Left colon (tissue), 2 donors: ENCODE data around the gene RAB7A. TPM values are rescaled to one million over a fixed set of nuclear protein-coding genes. Genes with fewer than 3 reads are reported as not detected.
"Not testable (repeated sequence)": the region's sequence is repeated elsewhere in the genome, so short reads cannot be mapped to it uniquely, and the experiment has no call there.

Source experiments
- ATAC-seq: fragments of 200-7000 bp; cut with Tn5 transposase; one replicate; pipeline ENCODE4 v1.9.1; 2020; ENCODE audit warnings: mild to moderate bottlenecking, moderate library complexity
- DNase-seq, 2 donors: peaks; one replicate each; pipeline ENCODE4 v3.0.0-alpha.2; 2020
- intact Hi-C, 2 donors: fragments of 100-400 bp; cut with DNase I in 1 of 2; cut with micrococcal nuclease in 1 of 2; formaldehyde crosslinking; loops; one replicate each; pipeline versions ENCODE4 v1.11.2 to v1.14.0; 2022; cut with DNase I, micrococcal nuclease
- total RNA-seq, 2 donors: library from RNA; stranded (reverse); fragmentation: NEBNext Ultra II Directional; extraction: Animal tissue kit (Norgen Biotek cat#: 25700); gene quantifications; one replicate each; pipeline ENCODE4 v1.2.1, GENCODE V29; 2021
- donor health status: DM: no; HTN: no; CAD: no.
- donor health status: DM: yes; HTN: yes; CAD: no.

RAB7A gene
- total RNA-seq, 2 donors from 2014 or later: 254 to 307 TPM

GRCh38 chr3:128709038-128709437 lies 16.9 kb upstream of the RAB7A start:
- no peak for ATAC-seq
- no peak for DNase-seq
- intact Hi-C loops: no loop called here

DNA sequence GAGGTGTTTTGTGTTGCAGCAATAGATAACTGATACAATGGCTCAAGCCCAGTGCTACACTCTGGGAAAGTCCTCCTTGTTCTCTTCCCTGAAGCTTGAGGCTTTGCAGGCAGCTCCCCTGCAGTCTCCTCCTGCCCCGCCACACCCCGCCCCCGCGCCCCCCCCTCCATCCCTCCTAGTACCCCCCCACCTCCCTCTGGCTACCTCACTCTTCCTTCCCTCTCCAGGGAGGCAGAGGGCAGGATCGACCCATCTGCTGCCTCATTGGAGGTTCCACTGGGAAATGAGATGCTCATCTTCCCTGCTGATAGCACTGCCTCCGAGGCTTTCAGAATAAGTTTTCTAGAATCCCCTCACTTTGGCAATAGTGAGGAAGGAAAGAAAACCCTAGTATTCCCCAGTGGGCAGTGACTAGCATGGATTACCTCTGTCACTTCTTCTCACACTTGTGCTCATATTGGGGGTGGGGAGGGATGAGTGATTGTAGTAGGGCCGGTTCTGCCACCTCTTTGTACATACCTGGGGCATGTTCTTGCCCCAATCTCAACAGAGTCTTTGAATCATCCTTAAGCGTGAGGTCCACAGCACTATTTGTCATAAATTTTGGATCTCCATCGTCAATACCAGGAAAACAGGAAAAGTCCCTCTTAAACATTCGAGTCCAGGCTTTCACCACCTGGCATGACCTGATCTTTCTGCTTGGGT lies 16.3 kb upstream of the RAB7A start:
- DNase-seq (no peak), ATAC-seq (no peak)
- intact Hi-C loops: no loop called here

DNA sequence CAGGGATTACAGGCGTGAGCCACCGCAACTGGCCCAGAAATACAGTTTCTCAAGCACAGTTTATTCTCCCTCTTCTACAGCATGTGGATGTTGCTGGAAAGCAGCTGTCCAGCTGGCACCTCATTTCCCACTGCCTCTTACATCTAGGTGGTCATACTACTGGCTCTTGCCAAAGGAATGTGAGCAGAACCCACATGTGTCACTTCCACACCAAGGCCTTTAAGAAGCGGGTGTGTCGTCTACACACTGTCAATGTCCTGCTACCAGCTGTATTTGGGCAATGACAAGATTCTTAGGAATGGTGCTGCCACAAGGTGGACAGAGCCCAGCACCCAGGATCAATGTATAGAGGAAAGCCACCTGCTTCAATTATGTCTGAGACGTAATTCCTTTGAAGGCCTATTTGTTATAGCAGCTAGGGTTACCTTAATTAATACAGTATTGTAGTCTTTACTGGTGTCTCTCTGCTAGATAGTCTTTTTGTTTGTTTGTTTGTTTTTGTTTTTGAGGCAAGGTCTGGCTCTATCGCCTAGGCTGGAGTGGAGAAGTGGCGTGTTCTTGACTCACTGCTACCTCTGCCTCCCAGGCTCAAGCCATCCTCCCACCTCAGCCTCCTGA lies 15.1 kb upstream of the RAB7A start:
- no peak for DNase-seq
- ATAC-seq: no peak
- intact Hi-C loops: no loop called here

DNA sequence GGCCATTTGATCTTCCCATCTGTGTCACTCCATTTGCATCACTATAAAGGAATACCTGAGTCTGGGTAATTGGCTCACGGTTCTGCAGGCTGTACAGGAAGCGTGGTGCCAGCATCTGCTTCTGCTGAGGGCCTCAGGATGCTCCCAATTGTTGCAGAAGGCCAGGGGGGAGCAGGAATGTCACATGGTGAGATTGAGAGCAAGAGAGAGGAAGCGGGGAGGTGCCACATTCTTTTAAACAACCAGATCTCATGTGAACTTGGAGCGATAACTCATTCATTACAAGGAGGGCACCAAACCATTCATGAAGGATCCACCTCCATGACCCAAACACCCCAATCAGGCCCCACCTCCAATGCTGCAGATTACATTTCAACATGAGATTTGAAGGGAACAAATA lies 13.1 kb upstream of the RAB7A start:
- intact Hi-C loops: no loop called here
- ATAC-seq: no peak
- no peak for DNase-seq

- ATAC-seq: no peak
- intact Hi-C loops: no loop called here
- peak in 1 of 2 donors; percentile 31 for DNase-seq
Measured at GRCh38 chr3:128714887-128715491, 11.0 kb upstream of the RAB7A start.

GRCh38 chr3:128718892-128719291 lies 7.1 kb upstream of the RAB7A start:
- intact Hi-C loops, DNase-seq, ATAC-seq: not testable (repeated sequence)

DNA sequence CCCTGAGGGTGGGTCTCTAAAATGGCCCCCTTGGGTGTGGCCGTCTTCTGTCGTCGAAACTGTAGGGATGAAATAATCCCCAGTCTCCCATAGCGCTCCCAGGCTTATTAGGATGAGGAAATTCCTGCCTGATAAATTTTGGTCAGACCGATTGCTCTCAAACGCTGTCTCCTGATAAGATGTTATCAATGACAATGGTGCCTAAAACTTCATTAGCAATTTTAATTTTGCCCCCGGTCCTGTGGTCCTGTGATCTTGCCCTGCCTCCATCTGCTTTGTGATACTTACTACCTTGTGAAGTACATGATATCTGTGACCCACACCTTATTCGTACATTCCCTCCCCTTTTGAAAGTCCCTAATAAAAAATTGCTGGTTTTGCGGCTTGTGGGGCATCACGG lies 5.1 kb upstream of the RAB7A start:
- intact Hi-C loops: no loop called here
- DNase-seq (no peak), ATAC-seq (no peak)

DNA sequence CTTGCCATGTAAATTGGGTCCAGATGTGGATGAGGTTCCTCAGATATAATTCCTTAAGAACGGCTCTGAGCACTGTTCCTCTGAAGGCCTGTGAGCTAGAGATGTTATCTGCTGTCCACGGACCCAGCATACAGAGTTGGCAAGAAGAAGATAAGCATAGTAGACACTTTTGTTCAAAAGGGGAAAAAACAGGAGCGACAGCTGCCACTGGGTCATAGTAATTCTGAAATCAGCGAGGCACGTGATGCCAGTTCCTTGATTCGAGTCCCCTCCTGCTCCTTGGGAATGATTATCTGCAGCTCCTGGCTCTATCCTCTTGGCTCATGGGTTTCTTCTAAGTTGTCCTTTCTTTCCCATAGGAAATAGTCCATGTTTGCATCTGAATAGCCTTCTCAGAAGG lies 2.5 kb upstream of the RAB7A start:
- DNase-seq (no peak), ATAC-seq (no peak)
- intact Hi-C loops: no loop called here

DNA sequence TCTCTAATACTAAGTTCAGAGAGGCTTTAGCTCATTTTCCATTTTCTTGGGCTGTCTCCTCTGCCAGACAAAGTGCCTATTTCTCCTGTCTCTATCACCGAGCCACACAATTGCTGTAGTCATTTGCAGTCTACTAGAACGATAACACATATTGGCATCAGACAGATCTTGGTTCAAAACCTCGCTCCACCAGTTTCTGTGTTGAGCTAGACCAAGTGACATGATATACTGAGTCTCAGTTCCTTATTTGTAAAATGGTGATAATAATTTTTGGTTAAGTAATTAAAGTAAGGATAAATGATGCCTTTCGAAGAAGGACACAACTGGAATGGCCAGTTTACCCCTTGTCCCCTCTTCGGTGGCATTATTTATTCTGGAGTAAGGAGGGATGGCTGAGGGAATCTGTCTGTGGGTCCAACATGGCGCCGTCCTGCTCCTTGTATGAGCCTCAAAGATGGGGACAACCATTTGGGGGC lies 398 bp upstream of the RAB7A start:
- ATAC-seq: no peak
- intact Hi-C loops: no loop called here
- no peak for DNase-seq

- DNase-seq (no peak), ATAC-seq (no peak)
- intact Hi-C loops: no loop called here
Measured at GRCh38 chr3:128727059-128727458, 1.1 kb downstream of the RAB7A start.

DNA sequence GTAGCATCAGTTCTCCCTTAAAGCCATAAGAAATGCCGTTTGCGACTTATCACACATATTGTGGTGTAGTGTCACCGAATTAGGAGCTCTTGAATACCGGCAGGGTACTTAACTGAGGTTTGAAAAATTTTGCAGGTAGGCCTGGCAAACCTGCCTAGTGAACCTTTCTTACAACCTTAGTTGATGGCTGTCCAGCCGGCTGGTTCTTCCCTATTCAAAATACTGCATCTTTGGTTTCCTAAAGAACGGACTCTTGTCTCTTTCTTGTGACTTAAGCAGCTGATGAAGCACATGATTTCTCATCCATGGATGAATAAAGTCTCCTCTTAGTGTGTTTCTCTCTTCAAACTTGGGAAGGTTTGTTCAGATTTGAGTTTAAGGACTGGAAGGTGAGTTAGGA lies 1.5 kb downstream of the RAB7A start:
- intact Hi-C loops: no loop called here
- DNase-seq (no peak), ATAC-seq (no peak)

DNA sequence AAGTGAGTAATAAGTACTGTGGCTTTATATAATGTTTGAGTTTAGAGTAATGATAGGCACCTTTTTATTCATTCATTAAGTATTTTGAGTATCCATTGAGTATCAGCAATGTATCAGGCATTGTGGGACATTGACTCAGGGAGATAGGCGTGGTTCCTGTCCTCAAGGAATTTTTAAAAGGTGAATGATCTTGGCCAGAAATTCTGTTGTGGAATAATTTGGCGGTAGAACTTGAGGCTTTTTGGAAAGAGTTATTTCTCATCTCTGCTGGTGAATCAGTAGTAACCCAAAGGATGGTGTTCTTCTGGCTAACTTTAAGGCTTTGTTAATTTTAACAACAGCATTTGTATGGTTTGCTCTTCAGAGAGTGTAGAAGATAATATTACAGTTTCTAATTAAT lies 2.0 kb downstream of the RAB7A start:
- intact Hi-C loops: no loop called here
- no peak for ATAC-seq
- no peak for DNase-seq

DNA sequence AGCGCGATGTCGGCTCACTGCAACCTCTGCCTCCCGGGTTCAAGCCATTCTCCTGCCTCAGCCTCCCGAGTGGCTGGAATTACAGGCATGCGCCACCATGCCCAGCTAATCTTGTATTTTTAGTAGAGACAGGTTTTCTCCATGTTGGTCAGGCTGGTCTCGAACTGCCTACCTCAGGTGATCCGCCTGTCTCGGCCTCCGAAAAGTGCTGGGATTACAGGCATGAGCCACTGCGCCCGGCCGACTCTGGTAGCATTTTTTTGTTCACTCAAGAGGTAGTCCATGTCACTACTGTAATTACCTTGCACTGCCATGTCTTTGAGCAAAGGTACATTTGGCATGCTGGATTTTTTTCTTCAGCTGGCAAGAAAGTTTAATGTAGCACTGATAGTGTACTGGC lies 2.5 kb downstream of the RAB7A start:
- DNase-seq, ATAC-seq, intact Hi-C loops: not testable (repeated sequence)

- DNase-seq: no peak
- no peak for ATAC-seq
- intact Hi-C loops: no loop called here
Measured at GRCh38 chr3:128730471-128730870, 4.5 kb downstream of the RAB7A start.

GRCh38 chr3:128734523-128735189 lies 8.7 kb downstream of the RAB7A start:
- DNase-seq: no peak
- intact Hi-C loops: no loop called here
- ATAC-seq: no peak

DNA sequence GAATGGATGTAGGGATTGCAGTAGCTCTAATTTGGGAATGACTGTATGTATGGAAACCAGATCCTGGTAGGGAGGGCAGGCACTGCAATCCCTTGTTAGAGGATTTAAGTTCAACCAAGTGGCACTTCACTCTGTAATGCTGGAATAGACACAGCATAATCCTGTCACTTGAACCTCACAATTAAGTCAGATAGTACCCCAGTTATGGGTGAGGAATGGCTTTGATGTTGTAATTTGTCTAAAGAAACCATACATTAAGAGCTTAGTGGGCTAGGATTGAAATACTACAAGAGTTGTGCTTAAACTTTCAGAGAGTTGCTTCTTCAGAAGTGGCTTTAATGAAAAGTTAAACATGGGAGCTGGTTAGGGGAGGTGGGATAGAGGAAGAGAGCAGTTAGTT lies 9.3 kb downstream of the RAB7A start:
- intact Hi-C loops: no loop called here
- ATAC-seq (no peak), DNase-seq (no peak)

DNA sequence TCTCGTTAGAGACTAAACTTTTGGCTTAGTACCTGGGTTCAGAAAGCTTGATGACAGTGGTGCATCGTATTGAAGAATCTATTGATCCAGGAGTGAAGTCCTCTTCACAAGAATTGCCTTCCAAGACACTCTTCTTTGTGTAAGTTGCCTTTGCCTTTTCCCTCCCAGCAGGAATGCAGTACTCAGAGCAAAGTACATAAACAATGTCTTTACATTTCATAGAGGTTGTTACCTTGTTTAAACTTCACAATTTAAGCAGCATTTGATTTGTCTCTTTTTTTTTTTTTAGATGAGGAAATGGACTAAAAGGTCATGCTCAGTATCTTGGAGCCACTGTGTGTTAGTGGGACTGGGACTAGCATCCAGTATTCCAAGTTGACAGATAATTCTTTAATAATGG lies 9.9 kb downstream of the RAB7A start:
- intact Hi-C loops: no loop called here
- ATAC-seq: peak; percentile 69
- DNase-seq: no peak

DNA sequence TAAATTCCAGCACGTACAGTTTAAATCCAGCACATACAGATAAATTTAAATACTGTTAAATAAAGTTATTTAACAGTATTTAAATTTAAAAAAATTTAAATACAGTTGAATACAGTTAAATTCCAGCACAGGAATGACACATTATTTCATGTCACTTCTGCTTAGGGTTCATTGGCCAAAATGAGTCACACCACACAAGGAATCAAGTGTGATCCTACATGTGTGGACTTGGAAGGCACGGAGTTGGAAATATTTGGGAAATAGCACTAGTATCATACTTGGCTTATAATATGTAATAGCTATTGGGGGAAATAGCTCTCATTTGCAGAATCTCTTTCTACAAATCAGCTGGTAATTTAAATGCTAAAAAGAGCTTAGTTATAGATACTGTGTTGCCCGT lies 10.6 kb downstream of the RAB7A start:
- DNase-seq: no peak
- intact Hi-C loops: no loop called here
- no peak for ATAC-seq

GRCh38 chr3:128740621-128741020 lies 14.6 kb downstream of the RAB7A start:
- DNase-seq (no peak), ATAC-seq (no peak)
- intact Hi-C loops: no loop called here
